Ammon's horn (tissue), 1 donor: ENCODE results near the gene IGF2BP2.
A peak's percentile ranks its signal among the peaks of the same experiment; 100 is the strongest.

ENCODE experiments used
- DNase-seq: peaks from one replicate; pipeline ENCODE4 v3.0.0-alpha.2; 2016; ENCODE audit warnings: low spot score

IGF2BP2 gene

GRCh38 chr3:185766329-185767001, 58.4 kb downstream of the IGF2BP2 start:
- no peak for DNase-seq

GRCh38 chr3:185764980-185765370, 59.9 kb downstream of the IGF2BP2 start:
- no peak for DNase-seq

GRCh38 chr3:185764163-185764979, 60.5 kb downstream of the IGF2BP2 start:
- peak; percentile 3 for DNase-seq

- DNase-seq = no peak
Observed at GRCh38 chr3:185763347-185764005, 61.4 kb downstream of the IGF2BP2 start.

GRCh38 chr3:185760550-185760949, 64.3 kb downstream of the IGF2BP2 start:
- DNase-seq = no peak

- no peak for DNase-seq
Observed at GRCh38 chr3:185760088-185760487, 64.8 kb downstream of the IGF2BP2 start.

- no peak for DNase-seq
Observed at GRCh38 chr3:185759512-185759911, 65.3 kb downstream of the IGF2BP2 start.

- no peak for DNase-seq
Observed at GRCh38 chr3:185758912-185759311, 65.9 kb downstream of the IGF2BP2 start.

GRCh38 chr3:185757176-185757575, 67.7 kb downstream of the IGF2BP2 start:
- no peak for DNase-seq

- no peak for DNase-seq
Observed at GRCh38 chr3:185756477-185756876, 68.4 kb downstream of the IGF2BP2 start.

- no peak for DNase-seq
Observed at GRCh38 chr3:185754920-185755319, 69.9 kb downstream of the IGF2BP2 start.

GRCh38 chr3:185753354-185753753, 71.5 kb downstream of the IGF2BP2 start:
- DNase-seq = no peak

GRCh38 chr3:185750702-185751101, 74.1 kb downstream of the IGF2BP2 start:
- no peak for DNase-seq

GRCh38 chr3:185750015-185750414, 74.8 kb downstream of the IGF2BP2 start:
- no peak for DNase-seq

GRCh38 chr3:185746470-185746869, 78.4 kb downstream of the IGF2BP2 start:
- no peak for DNase-seq

GRCh38 chr3:185744997-185745843, 79.6 kb downstream of the IGF2BP2 start:
- no peak for DNase-seq

- DNase-seq = no peak
Observed at GRCh38 chr3:185741586-185741985, 83.3 kb downstream of the IGF2BP2 start.

- no peak for DNase-seq
Observed at GRCh38 chr3:185740133-185740532, 84.7 kb downstream of the IGF2BP2 start.

GRCh38 chr3:185739264-185739701, 85.6 kb downstream of the IGF2BP2 start:
- no peak for DNase-seq

GRCh38 chr3:185737740-185738680, 86.8 kb downstream of the IGF2BP2 start:
- DNase-seq = no peak

- DNase-seq = no peak
Observed at GRCh38 chr3:185737020-185737419, 87.8 kb downstream of the IGF2BP2 start.
